HG02798 (cell line): ENCODE measurements around the gene SDCCAG8.
A peak's percentile ranks its signal among the peaks of the same experiment; 100 is the strongest.

Experiments used
- ATAC-seq: cut with Tn5 transposase; IDR thresholded peaks from one replicate; pipeline ENCODE4 v1.9.1; 2021; ENCODE audit warnings: mild to moderate bottlenecking; ENCODE audit not compliant: unreplicated experiment, poor library complexity

Gene SDCCAG8

DNA sequence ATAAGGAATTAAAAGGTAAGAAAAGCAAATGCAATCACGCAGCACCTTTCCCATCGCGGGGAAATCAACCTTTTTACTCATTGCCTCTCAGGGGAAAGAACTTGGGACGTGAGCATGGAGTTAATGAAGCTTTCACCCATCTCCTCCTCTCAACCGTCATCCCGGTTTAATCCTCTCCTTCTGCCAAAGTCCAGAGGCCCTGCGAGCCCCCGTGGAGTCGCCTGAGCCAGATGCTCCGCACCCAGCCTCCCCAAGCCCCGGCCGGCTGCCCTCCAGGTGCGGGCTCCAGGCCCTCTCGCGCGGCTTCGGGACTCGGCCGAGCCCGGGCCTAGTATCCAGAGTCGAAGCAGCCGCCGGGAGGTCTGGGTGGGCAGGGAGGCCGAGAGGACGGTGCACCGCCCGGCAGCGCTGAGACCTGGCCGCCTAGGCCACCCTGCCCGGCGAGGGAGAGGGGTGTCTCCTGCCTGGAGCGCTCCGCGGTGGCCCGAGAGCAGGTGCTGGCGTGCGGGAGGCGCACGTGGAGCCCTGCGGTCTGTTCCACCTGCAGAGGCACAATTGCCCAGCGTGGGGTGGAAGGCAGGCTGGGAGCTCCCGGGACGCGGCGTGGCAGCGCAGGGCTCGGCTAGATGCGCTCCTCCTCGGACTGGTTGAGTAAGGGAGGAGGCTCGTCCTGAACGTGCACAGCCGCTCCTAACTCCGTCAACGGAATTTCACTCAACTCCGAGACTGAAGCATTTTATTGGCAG is 218.5 kb downstream of the SDCCAG8 start:
- ATAC-seq = no peak

DNA sequence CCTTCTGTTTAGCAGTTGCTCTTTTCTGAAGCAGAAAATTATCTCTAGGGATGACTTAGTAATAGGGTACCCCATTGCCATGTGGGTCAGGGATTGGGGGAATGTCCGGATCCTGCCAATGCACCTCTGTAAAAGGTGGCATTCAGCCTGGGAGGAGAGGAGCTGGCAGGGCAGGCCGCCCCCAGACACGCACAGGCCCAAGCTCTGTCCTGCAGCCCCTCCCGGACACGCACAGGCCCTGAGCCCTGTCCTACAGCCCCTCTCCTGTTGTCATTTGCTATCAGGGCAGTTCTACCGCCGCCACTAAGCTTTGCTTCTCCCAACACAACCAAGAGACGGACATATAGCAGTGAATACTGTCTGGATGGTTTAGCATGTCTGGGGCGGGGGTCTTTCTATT is 219.1 kb downstream of the SDCCAG8 start:
- ATAC-seq = no peak

DNA sequence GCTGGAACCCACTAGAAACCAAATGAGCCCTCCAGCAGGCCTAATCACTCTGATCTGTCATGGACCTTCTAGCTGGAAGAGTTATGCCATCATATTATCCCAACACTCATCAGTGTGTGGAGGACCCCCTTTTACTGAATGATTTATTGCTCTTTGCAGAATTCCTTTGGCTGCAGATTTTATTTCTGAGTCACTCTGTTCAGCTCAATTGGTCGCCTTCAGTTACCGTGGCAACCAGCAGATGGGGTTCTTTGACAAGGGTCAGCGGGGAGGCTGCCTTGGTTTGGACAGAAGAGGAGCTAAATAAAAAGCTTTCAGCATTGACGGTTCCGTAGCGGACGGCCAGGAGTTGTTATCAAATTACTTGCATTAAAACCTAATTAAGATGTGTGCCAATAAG is 220.1 kb downstream of the SDCCAG8 start:
- ATAC-seq = no peak

DNA sequence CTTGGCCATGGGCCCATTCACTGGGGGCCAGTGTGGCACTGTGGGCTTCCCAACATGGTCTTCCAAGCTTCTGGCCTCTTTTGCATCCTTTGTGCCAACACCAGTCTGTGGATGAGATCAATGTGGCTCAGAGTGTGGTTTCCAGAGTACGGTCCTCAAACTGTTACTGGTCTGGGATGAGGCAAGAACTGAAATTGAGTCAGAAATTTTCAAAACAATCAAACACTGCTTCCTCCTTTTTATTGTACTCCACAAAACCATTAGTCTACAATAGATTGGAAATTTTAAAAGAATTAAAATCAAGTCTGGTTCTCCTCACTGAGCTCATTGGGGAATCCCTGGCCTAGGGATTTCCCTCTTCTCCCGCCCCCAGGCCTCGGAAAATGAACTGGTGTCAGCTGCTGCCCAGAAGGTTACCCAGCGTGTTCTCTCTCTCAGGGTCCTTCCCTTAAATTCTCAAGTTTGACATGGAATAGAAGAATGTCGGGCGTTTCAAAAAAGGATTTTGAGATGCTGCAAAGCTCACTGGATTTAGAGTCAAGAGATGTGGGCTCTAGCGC is 222.0 kb downstream of the SDCCAG8 start:
- no peak for ATAC-seq

DNA sequence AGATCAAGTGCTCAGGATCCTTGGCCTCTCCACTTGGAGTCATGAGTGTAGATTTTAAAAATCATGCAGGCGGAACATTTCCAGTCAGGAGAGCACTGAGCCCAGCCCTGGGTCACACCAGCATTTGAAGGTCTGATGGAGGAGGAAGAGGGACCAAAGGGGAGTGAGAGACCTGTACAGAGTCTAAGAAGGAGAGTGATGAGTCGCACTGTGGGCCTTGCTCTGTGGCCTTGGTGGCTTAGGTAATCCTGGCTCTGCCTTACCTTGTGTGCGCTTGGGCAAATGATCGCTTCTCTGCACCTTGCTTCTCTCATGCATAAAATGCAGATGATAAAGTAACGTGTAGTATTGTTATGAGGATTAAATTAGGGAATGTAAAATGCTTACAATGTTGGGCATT is 225.3 kb downstream of the SDCCAG8 start:
- ATAC-seq = no peak

DNA sequence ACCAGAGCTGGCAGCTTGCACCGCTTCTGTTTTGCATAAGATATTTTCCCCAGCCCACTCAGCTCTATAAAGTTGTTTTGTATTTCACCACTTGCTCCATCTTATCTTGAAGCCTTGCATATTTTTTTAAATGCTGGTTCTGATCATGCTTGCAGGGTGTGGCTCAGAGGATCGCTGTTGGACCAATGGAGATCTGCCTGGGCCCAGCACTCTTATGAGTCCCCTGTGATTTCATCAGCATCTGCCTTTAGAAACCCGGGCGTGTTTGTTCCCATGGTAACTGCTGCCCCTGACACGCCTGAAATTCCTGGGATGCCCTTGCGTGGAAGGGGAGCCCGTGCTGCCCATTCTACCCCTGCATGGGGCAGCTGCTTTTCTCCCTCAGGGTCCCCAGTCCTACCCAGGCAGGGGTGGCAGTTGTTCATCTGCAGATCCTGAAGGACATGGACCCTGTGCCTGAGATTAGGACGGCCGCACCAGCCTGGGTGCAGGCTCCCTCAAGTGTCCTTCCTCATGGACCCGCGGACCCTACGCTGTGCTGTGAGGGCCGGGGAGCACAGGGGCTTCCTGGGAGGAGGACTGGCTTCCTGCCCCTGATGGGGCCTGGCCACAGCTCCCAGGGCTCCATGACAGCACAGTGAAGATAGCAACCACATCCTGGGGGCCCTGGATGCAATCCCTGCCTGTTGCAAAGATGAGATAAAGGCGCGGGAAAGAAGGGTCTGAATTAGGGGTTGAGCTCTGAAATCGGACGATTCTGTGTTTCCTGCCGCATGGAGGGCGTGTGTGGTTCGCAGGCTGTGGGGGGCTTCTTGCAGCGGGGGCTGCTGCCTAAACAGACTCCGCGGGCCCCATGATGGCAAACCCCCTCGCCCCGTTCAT is 226.5 kb downstream of the SDCCAG8 start:
- peak; percentile 17 for ATAC-seq

DNA sequence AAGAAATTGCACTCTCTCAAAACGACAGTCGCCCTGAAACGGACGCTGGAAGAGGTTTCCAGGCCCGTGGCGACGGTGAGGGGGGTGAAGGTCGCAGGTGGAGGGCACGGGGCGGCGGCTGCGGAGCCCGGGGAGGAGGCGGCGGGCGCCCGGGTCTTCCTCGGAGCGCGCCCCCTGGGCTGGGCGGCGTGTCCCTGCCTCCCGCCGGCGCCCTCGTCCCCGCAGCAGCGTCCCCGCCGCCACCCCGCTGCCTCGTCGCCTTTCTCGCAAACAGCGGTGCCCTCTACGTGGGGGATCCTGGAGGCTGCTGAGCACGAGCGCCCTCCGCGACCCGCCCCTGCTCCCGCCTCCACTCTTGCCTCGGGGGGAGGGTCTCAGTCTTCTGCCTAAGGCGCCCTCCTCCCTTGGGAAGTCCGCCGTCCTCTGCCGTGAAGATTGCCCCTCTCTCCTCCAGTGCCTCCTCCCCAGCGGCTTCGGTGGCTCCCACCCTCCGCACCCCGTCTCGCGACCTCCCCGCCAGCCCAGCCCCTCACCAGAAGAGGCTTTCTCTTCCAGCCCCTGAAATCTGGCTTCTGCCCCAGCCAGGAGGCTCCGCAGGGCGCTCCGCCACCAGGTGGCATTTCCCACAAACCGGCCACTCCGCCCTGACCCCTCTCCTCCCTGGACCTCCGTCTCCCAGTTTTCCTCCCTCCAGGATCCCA is 227.4 kb downstream of the SDCCAG8 start:
- ATAC-seq = peak; percentile 31

DNA sequence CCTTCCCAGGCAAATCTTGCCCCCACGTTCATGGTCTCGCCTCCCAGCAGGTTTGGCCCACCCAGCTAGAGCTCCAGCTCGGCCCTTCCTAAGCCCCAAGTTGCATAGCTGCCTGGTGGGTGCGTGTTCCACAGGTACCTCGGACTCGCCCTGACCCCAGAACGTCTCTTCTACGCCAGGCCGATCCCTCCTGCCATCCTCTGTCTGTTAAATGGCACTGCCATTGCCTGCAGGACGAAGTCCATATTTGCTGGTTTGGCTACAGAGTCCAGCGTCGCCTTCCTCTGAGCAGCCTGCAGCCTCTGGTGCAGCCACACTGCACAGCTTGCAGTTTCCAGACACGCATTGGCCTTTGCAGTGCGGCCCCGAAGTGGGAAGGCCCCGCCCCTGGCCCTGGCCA is 228.1 kb downstream of the SDCCAG8 start:
- ATAC-seq = no peak

DNA sequence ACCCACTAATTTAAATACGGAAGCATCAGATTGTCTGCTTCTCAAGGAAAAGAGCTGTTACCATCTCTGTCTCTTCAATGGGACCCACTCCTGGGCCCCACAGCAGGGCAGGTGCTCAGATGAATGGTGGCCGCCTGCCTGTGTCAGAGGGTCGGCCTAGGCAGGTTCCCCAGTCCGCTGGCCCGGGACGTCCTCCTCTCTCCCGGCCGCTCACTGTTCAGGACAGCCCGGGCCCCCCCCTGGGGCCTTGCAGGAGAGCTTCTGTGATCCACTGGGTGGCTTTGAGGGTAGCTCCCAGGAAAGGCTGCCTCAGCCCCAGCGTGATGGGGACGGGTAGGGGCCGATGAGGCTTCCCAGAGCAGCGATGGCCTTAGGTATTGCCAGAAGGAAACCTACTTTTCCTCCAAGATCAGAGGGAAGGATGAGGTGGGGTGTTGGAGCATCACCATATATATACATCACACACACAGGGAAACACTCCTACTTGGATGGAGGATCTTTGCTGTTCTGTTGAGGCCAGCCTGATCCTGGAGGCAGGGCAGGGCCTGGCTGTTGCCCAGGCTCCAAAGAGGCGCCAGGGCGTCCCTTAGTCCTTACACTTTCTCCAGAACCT is 231.3 kb downstream of the SDCCAG8 start:
- ATAC-seq = no peak

DNA sequence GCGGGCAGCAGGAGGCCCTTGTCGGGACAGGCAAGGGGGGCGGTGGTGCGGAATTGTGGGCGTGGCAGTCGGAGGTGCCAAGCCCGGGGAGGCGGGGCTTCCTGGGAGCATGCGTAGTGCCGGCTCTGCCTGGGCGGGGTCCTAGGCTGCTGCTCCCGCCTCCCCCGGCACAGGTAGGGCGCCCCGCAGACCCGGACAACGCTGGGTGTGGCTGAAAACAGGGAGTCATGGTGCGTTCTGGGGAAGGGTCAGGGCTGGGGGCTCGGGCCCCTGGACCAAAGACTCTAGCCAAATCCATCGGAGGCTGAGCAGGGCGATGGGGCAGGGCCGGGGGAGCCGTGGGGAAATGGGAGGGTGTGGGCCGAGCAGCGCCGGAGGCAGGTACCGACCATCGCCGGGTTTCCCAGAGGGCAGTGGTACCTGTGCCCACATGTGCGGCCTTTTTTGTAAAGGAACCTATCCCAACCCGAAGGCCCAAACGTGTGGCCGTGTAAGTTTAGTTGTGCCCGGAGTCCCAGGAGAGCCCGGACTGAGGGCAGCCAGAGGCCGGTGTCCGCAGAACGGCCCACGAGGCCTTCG is 231.9 kb downstream of the SDCCAG8 start:
- ATAC-seq = peak; percentile 34

DNA sequence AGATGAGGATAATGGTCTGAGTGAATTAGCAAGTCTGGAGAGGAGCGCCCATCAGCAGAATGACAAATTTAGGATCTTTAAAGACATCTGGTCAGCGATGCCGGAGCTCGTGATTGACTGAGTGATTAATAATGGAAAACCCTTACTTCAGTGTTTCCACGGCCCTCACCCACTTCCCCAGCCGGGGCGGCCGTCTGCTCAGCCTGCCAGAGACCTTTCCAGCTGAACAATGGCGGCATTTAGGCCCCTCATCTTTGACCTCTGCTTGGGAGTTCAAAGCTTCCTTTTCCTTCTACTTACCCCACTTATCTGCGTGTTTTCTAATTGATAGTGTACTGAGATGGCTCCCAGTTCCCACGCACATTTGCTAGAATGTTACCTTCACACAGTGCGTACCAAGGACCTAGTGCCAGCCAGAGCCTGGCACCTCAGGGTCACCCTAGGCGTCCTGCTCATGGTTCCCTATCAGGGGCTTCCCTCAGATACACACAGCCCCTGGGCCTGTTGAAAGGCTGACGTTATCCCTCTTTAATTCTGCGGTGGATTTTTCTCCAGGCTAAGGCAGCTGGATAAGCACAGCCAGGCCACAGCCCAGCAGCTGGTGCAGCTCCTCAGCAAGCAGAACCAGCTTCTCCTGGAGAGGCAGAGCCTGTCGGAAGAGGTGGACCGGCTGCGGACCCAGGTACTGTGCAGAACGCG is 232.8 kb downstream of the SDCCAG8 start:
- ATAC-seq = no peak

DNA sequence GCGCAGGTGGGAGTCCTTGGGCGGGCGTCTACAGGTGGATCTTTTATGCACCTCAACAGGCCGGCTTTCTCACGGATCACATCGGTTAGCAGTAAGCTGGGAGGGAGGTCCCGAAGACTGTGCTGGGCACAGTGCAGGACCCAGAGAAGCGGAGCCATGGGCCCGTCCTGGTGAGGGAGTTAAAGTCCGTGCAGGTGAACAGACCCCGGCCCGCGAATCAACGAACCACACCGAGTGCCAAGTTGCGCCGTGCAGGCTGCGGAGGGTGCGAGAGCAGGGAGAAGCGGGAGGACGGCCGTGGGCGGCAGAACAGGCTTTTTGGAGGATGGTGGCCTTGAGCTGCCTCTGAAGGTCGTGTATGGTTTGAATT is 233.3 kb downstream of the SDCCAG8 start:
- no peak for ATAC-seq

DNA sequence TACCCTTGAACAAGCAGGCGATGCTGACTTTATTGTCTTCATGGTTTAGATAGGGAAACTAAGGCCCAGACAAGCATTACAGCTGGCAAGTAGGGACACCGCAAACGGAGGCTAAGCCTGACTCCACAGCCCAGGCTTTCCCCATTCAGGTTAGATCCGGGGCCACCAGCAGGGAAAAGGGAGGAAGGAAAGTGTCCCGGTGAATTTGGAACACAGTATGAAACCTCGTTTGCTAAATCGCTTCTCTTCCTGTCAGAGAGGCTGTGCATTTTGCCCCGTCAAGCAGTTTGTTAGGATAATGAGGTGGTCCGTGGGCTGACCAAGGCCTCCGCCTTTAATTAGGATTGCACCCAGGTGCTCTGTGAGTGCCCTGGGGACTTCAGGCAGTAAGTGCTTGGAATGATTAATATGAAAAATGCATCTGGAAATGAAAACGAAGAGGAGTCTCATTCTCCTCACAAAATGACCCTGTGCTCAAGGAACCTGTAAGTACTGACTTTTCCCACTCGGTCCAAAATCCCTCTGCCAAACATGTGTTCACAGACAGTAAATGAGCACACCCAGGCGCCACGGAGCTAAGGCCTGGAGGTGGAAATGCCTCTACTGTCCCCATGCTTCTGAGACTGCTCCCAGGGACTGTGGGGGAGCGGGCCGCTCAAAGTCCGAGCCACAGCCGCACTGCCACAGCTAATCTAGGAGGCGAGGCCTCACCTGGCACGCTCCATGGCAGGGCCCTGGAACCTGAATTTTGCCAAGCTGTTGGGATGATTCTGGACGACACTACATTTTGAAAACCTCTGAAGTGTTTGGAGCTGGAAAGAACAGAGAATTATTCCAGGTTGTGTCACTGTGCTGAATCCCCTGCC is 234.1 kb downstream of the SDCCAG8 start:
- ATAC-seq = no peak

DNA sequence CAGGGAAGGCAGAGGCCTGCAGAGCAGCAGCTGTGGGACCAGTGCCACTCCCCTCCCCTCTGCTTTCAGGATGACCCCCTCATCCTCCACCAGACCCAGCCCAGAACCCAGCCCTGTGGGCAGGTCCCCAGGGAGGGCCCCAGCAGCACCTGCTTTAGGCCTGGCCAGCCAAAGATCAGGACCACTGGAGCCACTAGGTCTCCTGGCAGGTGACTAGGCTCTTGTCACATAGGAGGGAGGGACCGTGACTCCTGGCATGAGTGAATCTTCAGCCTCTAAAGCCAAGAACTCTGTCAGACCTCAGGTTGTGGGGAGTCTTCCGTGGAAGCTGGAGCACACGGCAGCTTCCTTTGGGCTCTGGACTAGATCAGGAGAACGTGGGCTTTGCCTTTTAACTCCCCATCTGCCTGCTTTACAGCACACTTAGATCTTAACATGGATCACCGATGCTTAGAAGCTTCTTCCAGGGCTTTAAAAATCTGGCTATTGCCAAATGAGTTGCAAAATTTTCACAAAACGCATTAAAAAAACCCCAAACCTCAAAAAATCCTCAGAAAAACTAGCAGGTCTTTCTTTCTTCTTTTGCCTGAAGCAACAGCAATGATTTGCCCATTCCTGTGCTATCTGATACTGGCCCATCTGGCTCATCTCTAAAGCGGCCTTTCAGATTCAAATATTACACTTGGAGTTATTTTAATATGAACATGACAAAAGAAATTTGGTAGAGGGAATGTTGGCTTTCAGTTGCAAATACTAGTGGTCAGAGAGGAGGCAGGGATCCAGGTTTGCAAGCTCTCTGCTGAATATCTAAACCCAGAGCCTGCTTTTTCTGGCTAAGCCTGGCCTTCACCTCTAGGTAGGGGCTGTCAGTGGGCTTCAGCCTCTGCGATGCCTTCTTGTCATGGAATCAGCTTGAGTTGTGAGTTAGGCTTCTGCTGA is 235.2 kb downstream of the SDCCAG8 start:
- no peak for ATAC-seq

DNA sequence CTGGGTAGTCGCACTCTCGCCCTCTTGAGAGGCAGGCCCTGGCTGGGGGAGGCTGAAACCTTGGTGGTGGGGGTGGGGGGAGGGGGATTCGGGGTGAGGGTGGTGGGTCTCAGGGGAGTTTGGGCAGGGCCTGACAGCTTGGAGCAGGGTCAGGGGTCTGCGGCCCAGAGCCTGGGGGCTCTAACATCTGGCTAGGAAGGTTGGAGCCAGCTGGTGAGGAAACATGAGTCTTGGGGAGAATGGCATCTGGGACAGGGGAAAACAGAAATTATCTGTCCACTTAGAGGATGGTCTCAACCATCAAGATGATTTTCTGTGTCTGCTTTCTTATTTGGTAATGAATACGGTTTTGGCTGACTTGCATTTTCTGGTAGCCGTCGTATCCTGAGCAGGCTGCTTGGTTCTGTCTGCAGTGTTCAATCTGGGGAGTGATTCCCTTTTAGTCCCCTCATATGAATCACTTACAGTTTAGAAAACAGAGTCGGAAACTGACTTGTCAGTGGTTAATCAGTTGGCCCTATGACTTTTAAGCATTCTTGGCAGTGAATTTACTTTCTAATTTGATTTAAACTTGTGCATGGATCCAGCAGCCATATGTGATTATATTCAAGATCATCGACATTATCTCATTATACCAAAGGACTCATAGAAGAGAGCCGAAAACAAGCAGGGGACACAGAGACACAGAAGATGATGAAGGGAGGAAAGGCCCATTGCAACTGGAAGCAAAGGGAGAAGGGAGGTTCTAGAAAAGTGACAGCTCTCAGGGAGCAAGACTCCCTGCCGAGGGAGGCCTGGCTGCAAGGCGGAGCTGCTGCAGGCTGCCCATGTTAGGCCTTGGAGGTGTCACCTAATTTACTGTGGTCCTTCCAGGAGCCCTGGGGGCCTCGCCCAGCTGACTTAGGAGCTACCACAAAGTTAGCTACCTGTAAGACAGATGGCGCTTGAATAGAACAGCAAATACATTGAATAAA is 237.6 kb downstream of the SDCCAG8 start:
- ATAC-seq = no peak

DNA sequence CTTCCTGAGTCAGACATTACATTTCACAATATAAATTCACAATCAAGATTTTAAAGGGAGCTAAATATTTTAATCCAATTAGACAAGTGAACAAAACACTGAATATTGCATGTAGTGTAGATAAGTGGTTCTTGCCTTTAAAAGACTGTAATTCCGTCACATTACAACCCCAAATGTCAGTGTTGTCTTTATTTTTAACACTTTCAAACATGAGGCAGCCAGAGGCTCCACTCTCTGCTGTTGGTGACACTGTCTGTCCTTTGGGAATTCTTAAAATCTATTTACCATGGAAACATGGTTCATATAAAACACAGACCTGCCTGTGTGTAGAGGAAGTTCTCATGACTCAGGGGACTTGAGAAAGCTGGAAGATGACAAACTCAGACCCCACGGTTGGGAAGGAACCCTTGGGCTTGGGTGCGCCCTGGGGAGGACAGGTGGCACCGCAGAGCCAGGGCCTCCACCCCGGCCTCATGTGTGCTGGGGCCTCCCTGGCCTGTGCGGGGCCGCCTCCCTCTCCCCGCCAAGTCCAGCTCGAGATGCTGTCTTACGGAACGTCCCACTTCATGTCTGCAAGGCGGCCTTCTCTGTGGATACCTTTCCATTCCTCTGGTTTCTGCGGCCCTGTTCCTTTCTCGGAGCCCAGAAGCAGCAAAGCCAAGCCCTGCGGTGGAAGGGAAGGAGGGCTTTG is 239.0 kb downstream of the SDCCAG8 start:
- no peak for ATAC-seq
